Measurements from ENCODE around the gene USH2A.

USH2A gene

DNA sequence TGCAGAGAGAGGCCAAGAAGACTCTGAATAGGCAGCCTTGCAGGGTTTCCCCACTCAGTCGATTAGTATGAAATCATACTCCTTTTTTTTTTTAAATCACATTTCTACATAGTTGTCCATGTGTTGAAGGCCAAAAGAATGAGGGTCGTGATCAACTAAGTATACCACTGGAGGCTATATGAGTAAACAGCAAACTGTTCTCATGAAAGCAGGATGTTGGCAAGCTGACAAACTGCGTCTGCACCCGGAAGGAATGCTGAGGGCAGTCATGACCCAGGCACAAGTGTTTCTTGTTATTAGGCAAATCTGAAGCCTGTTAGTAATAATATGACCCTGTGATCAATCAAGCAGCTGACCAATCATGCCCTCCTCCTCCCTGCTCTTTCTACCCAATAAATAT, 213.2 kb downstream of the USH2A start:
- in situ Hi-C loops (cut with HindIII; ENCODE audit: low sequenced_read_pairs), result no loop called here

DNA sequence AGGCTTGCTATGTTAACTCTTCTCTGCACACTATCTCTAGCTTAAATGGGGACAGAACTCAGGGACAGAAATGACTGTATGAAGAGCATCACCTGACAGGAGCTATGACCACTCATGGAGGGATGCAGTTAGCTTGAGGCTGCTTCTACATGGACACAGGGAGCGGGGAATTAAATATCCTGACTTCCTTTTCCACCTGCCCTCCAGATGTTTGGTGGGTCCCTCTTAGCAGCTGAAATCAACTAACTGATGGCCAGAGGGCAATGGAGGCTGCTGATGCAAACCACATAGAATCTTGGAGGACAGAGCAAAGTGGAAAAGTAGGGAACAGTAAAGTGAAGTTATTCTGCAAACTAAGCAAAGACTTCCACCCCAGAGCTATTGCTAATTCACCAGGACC, 214.1 kb downstream of the USH2A start:
- in situ Hi-C loops (cut with HindIII; ENCODE audit: low sequenced_read_pairs), result no loop called here

DNA sequence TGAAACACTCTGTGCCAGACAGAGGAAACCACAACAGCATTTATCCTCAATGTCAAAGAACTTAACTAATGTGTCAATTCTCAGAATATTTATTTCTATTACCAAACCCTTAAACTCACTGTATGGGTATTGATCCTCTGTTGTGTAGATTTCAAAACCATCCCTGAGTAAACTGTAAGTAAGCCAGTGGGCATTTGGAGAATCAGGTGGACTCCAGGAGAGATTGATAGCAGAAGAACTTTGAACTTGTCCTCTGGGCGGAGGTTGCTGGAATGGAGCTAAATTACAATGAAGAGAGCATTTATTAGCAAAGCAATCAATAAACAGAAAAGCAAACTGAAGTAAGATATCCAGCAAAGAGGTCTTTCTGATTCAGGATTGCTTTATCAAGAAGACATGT, 216.1 kb downstream of the USH2A start:
- in situ Hi-C loops (cut with HindIII; ENCODE audit: low sequenced_read_pairs), result no loop called here

DNA sequence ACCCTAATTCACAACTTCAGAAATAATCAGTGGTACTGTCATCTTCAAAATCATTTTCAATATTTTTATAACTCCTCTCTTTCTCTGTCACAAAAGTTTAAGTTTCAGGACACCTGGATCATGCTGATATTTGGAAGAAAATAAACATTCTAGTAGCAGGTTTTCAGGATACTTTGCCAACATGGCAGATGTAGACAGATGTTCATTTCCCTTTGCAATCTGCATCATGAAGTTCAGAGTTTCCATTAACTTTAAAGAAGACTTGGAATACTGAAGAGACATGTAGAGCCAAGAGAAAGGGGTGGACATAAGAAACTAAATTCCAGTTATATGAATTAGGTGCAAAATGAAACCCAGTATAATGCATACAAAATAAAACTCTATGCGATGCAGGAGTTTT, 218.1 kb downstream of the USH2A start:
- in situ Hi-C loops (cut with HindIII; ENCODE audit: low sequenced_read_pairs), result no loop called here

DNA sequence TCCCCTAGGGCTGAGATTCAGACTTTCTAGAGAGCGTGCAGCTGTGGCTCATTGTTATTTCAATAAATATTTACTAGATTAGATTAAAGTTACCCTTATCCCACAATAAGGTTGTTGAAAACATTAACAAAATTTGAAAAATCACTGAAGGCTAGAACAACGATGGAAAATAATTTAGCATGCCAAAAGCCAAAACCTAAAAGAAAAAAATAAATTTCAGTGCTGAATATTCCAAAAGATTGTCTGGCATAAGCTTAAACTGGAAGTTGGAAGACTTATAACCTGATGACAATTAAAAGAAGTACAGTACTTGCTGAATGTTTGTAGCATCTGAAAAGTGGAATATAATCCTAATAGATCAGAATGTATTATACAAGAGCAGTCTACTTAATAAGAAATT, 221.3 kb downstream of the USH2A start:
- in situ Hi-C loops (cut with HindIII; ENCODE audit: low sequenced_read_pairs), result no loop called here

DNA sequence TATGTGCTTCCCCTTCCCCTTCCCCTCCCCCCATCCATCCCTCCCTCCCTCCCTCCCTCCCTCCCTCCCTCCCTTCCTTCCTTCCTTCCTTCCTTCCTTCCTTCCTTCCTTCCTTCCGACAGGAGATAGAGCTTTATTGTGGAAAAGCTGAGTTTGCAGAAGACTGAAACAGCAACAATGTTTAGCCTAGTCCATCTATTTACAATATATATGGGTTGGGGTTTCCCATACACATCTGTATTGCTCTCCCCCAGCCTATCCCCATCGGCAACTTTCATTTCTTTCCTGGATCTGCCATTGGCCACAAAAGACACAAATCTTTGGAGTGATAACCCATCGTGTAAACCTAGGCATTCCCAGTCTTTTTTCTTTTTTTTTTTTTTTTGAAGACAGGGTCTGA, 222.3 kb downstream of the USH2A start:
- in situ Hi-C loops (cut with HindIII; ENCODE audit: low sequenced_read_pairs), result no loop called here

DNA sequence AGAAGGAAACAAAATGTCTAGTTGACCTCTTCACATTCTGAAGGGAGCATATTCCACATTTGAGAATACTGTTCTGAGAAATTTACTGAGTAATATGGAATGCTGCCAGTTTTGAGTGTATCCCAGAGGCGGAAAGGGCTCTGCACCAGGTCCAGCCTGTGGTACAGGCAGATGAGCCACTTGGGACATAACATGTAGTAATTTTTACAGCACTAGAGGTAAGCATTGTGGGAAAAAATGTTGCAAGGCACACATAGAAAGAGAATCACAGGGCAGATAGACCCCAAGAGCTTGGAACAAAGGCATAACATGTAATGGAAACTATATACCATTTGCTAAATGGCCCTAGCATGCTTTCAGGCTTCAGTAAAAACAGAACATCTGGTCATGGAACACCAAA, 228.5 kb downstream of the USH2A start:
- in situ Hi-C loops (cut with HindIII; ENCODE audit: low sequenced_read_pairs), result no loop called here

DNA sequence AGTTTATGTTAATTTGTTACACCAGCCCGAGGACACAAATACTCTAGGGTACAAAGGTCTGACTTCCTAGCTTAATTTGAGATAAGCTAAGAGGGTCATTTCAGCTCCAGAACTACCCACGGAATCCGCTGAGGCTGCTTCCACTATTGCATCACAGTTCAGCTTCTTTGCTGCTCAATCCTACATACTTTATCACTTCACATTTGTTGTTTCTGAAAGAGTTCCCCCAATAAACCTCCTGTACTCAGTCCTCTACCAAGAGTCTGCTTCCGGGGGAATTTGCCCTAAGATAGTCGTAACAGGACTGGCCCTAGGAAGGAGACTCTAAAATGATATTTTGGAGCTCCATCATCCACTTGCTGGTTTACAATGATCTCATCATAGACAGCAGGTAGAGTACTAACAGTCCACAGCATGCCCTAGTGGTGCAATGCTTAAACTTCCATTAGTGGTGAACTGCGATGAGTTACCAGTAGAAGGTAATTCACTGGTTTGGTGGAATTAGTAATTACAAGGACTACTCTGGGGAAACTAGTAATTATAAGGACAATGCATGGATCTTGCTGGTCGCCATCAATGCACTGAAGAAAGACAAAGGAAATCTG, 229.3 kb downstream of the USH2A start:
- in situ Hi-C loops (cut with HindIII; ENCODE audit: low sequenced_read_pairs), result no loop called here

DNA sequence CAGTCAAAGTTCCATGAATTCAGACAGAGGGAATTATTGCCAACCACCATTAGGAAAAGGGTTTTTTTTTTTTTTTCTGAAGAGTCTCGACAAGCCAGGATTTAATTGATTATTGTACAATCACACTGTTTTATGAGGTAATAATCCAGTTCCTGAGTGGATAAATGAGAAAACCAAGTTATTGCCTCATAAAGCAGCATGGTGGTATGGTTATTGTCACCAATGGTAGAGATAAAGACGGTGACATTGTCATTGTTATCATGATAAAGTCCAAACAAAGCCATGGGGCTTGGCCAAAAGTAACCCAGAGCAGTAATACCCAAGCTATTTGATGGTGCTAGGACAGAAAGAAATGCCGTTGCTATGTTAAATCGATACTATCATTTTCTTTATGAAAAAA, 232.8 kb downstream of the USH2A start:
- in situ Hi-C loops (cut with HindIII; ENCODE audit: low sequenced_read_pairs), result no loop called here

DNA sequence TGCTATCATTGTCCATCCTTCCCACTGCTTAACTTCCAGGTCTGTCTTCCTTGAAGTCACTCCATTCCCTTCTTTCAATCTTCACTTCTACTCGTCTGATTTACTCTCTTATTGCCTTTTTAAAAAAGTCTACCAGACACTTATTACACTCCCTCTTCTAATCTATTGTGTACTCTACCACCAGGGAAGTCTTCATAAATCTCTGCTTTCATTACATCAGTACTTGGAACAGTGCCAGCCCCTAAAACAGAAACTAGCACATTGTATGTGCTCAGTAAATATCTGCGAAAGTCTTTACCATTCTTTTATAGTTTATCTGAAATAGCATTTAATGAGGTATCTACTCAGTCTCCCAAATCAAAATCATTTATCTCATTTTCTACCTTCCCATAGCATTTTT, 236.4 kb downstream of the USH2A start:
- in situ Hi-C loops (cut with HindIII; ENCODE audit: low sequenced_read_pairs), result no loop called here

DNA sequence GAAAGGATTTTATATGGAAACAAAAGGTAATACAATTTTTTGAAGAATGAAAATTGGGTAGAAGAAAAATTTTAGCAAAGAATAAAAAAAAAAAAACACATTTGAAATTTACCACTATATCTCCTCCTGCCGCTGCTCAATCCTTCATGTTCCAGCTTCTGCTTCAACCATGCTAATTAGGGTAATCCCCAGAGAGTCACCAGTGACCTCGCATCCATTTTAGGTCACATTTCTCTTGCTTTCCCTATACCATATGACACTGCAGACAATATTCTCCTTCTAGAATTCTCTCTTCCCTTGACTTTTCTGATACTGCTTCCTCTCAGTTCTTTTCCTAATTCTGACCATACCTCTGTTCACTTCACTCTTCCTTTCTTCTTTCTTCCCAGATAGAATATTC, 237.1 kb downstream of the USH2A start:
- in situ Hi-C loops (cut with HindIII; ENCODE audit: low sequenced_read_pairs), result no loop called here

DNA sequence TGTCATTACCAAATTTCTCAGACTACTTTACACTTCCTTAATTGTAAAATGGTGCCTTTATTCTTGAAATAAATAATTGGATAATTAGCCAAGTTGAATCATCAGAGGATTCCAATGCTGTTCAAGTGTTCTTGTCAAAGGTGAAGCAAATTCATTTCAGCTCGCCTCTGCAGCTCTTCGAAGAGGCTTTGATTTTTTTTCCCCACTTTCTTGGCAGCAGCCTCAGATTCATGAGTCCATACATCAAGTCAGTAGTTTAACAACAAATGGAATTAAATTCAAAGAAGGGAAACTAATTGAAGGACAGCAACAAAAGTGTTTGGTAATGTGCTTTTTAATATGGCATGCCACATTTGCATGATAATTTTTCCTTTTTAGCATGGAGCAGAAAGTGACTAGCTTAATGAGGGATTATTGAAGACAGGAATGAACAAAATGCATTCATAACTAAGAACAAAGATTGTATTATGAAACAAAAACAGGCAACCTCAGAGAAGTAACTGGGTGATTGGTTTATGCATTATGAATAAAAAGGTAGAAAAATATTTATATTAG, 239.0 kb downstream of the USH2A start:
- in situ Hi-C loops (cut with HindIII; ENCODE audit: low sequenced_read_pairs), result no loop called here

DNA sequence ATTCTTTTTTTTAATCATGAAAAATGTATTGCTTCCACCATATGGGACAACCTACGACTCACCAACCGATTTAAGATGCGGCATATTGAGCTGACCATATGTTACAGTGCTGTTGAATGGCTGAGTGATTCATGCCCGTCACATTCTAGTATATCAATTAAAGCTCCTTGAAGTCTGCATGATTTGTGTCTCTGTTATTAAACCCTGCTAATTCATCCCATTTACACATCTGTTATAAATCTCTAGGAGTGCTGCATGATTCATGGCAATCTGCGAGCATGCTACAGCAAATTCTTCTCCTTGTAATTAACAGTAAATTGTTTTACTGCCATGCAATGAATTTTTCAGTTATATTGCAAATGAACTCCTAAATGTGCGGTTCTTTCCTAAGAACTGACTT, 239.8 kb downstream of the USH2A start:
- in situ Hi-C loops (cut with HindIII; ENCODE audit: low sequenced_read_pairs), result no loop called here

DNA sequence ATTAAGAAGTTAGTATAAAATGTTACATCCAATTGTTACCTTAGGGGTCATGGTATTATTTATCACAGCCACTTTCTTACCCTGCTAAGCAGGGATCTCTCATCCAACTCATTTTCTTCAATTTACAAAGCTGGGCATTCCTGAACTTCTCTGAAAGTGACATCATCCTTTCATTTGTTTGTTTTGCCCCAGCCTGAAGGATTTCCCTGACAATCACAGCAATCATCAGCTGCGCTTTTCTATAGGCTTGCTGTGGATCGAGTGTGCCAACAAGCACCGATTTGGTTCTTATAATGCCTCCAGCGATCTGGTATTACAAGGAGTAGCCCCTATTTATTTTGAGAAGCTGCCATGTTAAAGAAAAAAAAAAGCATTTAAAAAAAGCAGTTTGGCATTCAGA, 240.2 kb downstream of the USH2A start:
- in situ Hi-C loops (cut with HindIII; ENCODE audit: low sequenced_read_pairs), result no loop called here

DNA sequence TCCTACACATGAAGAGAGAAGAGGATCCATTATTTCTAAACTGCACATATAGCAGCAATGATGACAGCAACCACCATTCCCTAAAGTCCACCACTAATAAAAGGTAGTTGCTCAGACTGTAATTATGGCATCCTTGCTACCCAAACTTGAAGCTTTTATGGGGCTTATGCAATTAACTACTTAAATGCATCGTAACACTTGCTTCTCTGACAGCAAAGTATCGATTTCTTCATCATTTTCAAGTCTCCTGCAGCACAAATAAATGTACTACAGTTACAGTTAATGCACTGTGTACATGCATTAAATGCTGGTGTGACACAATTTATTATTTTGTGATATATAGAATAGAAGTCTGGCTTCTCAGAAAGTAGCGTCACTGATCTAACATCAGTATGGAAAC, 241.7 kb downstream of the USH2A start:
- in situ Hi-C loops (cut with HindIII; ENCODE audit: low sequenced_read_pairs), result no loop called here

DNA sequence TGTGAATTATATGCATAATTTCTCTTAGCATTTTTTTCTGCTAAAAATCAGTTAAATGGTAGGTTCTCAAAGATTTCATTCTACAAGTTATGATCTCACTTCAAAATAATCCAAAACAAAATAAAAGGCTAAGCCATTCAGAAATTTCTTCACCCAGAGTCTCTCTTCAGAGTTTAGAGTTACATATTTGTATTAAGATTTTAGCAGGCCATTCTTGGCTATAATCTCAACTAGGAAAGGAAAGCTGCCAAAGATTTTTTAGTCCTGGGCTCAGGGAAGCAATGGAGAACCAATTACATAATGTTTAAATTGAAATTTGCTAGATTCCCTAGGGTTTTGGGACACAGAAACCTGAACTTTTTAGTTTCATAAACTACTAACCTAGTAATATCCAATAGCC, 245.0 kb downstream of the USH2A start:
- in situ Hi-C loops (cut with HindIII; ENCODE audit: low sequenced_read_pairs), result no loop called here

DNA sequence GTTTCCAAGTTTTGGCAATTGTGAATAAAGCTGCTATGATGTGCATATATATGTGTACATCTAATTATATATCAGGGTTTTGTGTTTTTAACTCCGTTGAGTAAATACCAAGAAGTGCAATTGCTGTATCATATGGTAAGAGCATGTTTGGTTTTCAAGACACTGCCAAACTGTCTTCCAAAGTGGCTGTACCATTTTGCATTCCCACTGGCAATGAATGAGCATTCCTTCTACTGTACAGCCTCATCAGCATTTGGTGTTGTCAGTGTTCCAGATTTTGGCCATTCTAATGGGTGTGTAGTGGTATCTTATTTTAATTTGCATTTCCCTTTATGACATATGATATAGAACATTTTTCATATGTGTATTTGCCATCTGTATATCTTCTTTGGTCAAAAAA, 246.3 kb downstream of the USH2A start:
- in situ Hi-C loops (cut with HindIII; ENCODE audit: low sequenced_read_pairs), result no loop called here

DNA sequence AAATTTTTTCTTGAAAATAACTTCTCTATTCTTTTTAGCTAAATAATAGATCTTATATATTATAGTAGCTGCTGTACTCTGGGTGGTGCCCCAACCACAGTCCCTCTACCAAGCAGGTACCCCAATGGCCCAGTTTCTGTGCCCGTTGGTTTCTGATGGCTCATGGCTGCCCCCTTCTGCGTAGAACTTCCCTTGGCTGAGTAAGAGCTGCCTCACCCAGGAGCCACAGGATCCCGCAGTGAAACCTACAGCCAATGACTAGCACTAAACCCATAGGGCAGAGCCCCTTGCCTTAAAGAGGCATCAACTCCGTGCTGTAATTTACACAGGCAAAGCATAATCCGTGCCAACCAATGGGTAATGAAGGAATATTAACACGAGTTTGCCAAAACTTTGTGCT, 247.5 kb downstream of the USH2A start:
- in situ Hi-C loops (cut with HindIII; ENCODE audit: low sequenced_read_pairs), result no loop called here

DNA sequence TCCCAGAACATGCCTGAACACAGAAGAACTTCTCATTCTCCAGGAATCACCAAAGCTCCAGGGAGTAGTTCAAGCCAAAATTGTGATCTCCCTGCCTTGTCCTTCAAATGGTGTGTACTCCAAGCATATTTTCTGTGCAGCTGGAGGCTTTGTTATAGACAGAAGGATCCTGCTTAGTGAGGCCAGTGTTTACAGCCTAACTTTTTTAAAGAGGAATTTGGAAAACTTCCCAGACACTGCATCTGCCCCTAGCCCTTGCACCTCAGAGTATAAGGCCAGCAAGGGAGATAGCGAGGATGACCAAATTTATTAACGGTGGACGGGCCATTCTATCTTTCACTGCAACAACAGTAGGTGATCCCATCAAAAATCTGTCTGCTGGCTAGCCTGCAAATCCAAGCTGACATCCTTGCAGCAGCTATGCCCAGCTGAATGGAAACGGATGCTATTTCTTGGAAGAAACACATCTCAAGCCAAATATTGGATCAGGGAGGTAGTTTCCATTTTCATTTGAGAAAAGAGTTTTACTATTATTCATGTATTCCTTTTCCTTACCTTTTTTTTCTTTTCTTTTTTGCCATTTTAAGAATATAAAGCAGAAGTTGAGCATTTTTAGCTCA, 249.8 kb downstream of the USH2A start:
- in situ Hi-C loops (cut with HindIII; ENCODE audit: low sequenced_read_pairs), result no loop called here

DNA sequence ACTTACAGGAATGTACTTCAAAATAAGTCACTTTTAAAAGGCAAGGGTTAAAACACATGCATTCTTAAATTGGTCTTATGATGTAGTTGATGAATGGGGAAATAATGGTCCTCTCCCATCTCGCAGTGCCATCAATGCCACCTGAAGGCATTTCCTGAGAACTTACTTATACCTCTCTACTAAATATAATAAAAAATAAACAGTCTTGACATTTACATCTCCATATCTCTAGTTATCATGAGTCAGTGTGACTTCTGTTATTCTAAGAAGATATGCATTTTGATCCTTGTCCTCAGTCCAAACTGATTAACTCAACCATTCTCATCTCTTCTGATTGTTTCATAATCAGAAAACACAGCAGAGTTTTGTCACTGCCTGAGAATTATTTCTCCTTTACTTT, 253.9 kb downstream of the USH2A start:
- in situ Hi-C loops (cut with HindIII; ENCODE audit: low sequenced_read_pairs), result no loop called here

DNA sequence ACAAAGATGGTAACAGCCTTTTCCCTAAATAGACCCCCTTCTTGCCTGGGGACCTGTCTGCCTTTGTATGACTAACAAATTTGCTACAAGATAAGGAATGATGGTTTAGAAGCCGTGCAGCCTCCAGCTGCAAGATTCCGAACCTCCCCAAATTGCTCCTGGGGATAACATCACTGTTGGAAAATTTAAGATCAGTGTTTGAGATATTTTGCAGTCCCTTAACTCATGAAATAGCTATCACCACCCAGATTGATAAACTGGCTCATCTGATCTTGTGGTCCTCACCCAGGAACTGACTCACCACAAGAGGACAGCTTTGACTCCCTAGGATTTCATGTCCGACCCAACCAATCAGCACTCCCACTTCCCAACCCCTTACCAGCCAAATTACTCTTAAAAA, 254.7 kb downstream of the USH2A start:
- in situ Hi-C loops (cut with HindIII; ENCODE audit: low sequenced_read_pairs), result no loop called here

DNA sequence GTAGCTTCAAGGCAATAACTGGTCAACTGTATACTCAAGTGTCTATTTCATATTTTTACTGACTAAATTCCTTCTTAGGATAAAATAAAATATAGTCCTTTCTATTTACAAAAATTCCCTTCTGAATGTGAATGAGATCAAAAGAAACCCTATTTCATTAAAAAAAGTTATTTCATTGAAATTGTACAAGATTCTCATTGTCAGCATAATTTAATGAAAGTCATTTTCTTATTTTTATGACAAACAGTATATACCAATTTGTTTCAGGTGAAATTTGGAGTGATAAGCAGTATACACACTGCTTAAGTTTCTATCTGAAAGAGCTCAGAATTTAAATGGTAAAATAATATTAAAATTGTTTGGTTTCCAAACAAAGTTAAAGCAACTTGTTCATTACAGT, 269.2 kb downstream of the USH2A start:
- in situ Hi-C loops (cut with HindIII; ENCODE audit: low sequenced_read_pairs), result no loop called here

DNA sequence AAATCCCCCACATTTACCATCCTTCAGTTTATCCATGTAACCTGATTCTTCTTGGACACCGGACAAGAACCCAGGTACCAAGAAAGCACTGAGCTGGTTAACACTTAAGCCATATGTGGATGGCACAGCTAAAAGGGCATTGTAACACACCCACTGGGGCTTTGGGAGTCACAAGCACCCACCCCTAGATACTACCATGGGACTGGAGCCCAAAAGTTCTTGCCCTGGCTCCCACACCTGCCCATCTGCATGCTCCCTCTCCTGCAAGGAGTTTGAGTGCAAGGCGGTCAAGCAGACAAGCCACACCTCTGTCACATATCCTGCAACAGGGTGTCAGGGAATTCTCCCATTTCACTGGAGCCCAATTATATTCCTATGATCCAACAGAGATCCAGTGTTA, 270.1 kb downstream of the USH2A start:
- in situ Hi-C loops (cut with HindIII; ENCODE audit: low sequenced_read_pairs), result no loop called here
